ENCODE results near the gene PKP4.

Gene PKP4

DNA sequence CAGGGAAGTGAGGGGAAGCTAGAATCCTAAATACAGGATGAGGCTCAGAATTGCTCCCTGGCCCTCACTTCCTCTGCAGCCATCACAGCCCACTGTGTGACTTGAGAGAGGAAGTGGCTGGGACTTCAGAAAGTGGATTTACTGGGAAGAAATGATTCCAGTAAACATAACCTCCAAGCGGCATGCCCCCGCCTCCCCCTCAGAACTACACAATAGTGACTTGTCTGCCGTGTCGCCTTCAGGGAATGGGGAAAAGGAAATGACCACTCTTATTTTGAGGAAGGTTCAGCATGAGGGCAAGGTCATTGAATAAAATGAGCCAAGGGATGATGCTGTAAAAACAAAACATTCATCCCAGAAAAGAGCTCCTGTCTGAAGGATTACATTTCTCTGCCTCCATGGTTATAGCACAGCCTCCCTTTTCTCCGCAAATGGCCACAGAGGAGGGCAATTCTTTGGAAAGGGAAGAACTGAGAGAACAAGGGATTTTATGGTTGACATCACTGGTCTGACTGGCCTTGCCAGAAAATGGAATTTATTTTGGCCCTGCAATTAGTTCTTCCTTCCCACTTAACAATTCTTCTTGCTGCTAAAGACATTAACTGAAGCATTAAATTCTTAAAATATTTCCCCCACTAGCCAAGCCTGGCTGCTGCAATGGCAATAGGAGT is 259.5 kb downstream of the PKP4 start:
- TF ChIP-seq CTCF (IDR thresholded peaks at IDR 0.05; ENCODE audit: low read depth, low read length, missing control alignments): no peak
- H3K4me3 ChIP-seq (replicated peaks; ENCODE audit: low read depth, low read length): no peak overlapping the region
- DNase-seq (ENCODE audit: extremely low read depth, low read depth): no peak

DNA sequence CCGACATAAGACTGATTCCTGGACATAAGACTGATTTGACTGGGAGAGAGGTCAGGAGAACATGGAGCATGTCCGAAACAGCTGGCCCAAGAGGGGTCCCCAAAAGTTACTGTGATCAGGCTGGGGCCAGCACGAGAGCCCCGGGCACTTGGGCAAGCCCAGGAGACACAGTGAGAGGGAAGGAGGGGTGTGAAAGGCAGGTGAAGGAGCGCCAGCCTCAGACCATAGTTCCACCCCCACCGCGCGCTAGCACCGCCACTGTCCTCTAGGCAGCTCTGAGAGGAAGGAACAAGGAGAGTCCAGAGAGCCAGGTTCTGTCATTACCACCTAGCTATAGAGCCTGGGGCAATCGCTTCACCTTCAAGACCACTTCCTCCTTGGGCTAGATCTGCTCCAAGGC is 260.2 kb downstream of the PKP4 start:
- TF ChIP-seq CTCF (IDR thresholded peaks at IDR 0.05; ENCODE audit: low read depth, low read length, missing control alignments): no peak
- no peak overlapping the region for H3K4me3 ChIP-seq (replicated peaks; ENCODE audit: low read depth, low read length)
- DNase-seq (ENCODE audit: extremely low read depth, low read depth): no peak

- no peak for TF ChIP-seq CTCF (IDR thresholded peaks at IDR 0.05; ENCODE audit: low read depth, low read length, missing control alignments)
- H3K4me3 ChIP-seq (replicated peaks; ENCODE audit: low read depth, low read length): no peak overlapping the region
Measured at GRCh38 chr2:158717366-158718195, 260.8 kb downstream of the PKP4 start.

GRCh38 chr2:158718196-158718585 is 261.4 kb downstream of the PKP4 start:
- no peak for TF ChIP-seq CTCF (IDR thresholded peaks at IDR 0.05; ENCODE audit: low read depth, low read length, missing control alignments)
- H3K4me3 ChIP-seq (replicated peaks; ENCODE audit: low read depth, low read length): no peak overlapping the region
- no peak for DNase-seq (ENCODE audit: extremely low read depth, low read depth)

More at GRCh38 chr2:158717366-158718195, 260.8 kb downstream of the PKP4 start:
- no peak for DNase-seq (ENCODE audit: extremely low read depth, low read depth)

- DNase-seq (ENCODE audit: extremely low read depth, low read depth): no peak
- H3K4me3 ChIP-seq (replicated peaks; ENCODE audit: low read depth, low read length): no peak overlapping the region
- no peak for TF ChIP-seq CTCF (IDR thresholded peaks at IDR 0.05; ENCODE audit: low read depth, low read length, missing control alignments)
Measured at GRCh38 chr2:158718851-158719250, 262.1 kb downstream of the PKP4 start.

DNA sequence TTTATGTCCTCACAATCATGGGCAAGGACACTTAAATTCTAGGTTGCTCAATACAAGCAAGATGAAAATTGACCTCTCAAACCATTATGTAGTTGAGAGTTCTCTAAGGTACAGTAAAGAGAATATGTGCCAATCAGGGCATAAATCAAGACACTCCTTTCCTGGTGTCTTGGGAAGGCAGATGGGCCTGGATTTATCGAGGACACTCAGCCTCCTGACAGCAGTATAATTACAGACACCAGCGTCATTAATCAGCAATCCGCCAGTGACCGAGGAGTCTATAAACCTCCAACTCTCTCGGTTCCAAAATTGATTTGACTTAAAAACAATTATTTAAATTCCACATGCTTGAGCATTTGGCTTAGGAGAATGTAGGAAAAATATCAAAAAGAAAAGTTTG is 262.7 kb downstream of the PKP4 start:
- TF ChIP-seq CTCF (IDR thresholded peaks at IDR 0.05; ENCODE audit: low read depth, low read length, missing control alignments): no peak
- no peak for DNase-seq (ENCODE audit: extremely low read depth, low read depth)
- H3K4me3 ChIP-seq (replicated peaks; ENCODE audit: low read depth, low read length): no peak overlapping the region
